AG09309 (cell line): ENCODE measurements around the gene PPP5C.

Experiments used
- DNase-seq: peaks from one replicate; pipeline ENCODE4 v3.0.0-alpha.2; 2010; ENCODE audit warnings: low read depth
- H3K4me3 ChIP-seq: 2 replicates; pipeline ENCODE4 v1.5.1; 2011; ENCODE audit warnings: mild to moderate bottlenecking, low read depth, low read length, moderate library complexity; ENCODE audit not compliant: control insufficient read depth
- CTCF ChIP-seq: IDR thresholded peaks from 2 replicates; pipeline ENCODE4 v1.5.1; 2011; ENCODE audit warnings: mild to moderate bottlenecking, low read depth, low read length, inconsistent platforms; ENCODE audit not compliant: insufficient read depth, control insufficient read depth; ENCODE audit errors: missing control alignments

The PPP5C gene

GRCh38 chr19:46345157-46345556 lies 1.7 kb upstream of the PPP5C start:
- DNase-seq = no peak
- TF ChIP-seq CTCF = no peak
- no peak overlapping the region for H3K4me3 ChIP-seq

- H3K4me3 ChIP-seq = peak overlapping the region; percentile 97
- no peak for DNase-seq
- no peak for TF ChIP-seq CTCF
Observed at GRCh38 chr19:46347572-46347883, 641 bp downstream of the PPP5C start.

- no peak for DNase-seq
- H3K4me3 ChIP-seq = peak overlapping the region; percentile 97
- TF ChIP-seq CTCF = no peak
Observed at GRCh38 chr19:46347985-46348384, 1.1 kb downstream of the PPP5C start.

GRCh38 chr19:46349311-46349993 lies 2.6 kb downstream of the PPP5C start:
- TF ChIP-seq CTCF = no peak
- no peak for DNase-seq
- no peak overlapping the region for H3K4me3 ChIP-seq

- no peak for TF ChIP-seq CTCF
- no peak overlapping the region for H3K4me3 ChIP-seq
- DNase-seq = no peak
Observed at GRCh38 chr19:46350029-46350757, 3.3 kb downstream of the PPP5C start.

- DNase-seq = no peak
- no peak overlapping the region for H3K4me3 ChIP-seq
- TF ChIP-seq CTCF = no peak
Observed at GRCh38 chr19:46350758-46351159, 3.9 kb downstream of the PPP5C start.
